ENCODE results near the gene DOCK4. TPM values are rescaled to one million over a fixed set of nuclear protein-coding genes. Genes with fewer than 3 reads are reported as not detected.

Gene DOCK4
- total and polyA plus RNA-seq, 10 of the 15 experiments (the other 5 are each of a cell fraction or from before 2014, with no cell fraction given): 0.03 to 0.73 (median 0.38) TPM

DNA sequence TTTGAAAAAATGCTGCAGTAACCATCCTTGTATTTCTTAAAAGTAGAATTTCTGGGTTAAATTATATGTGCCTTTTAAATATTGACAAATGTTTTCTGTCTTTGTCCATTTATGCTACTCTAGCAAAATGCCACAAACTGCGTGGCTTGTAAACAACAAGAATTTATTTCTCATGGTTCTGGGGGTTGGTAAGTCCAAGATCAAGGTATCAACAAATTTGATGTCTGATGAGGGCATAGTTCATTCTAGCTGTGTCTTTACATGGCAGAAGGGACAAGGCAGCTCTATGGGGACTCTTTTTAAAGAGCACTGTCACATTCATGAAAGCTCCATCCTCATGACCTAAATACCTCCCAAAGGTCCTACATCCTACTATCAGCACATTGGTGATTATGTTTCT lies 27.9 kb upstream of the DOCK4 start:
- POLR2A ChIA-PET: no interaction called here
- no peak overlapping the region for H2AFZ ChIP-seq (ENCODE audit: control insufficient read depth, low read depth, low read length)
- no peaks in the 10 kb centered on the region for H3K4me1 ChIP-seq (ENCODE audit: control insufficient read depth, insufficient read depth, low read length)
- CTCF ChIA-PET: no interaction called here
- BruUV-seq (replicated peaks): no TSS peak
- in situ Hi-C loops (cut with MboI): no loop called here
- H3K9me3 ChIP-seq (replicated peaks; ENCODE audit: control insufficient read depth, insufficient read depth, low read length): no peaks in the 10 kb centered on the region
- DNase-seq (ENCODE audit: low read depth, low spot score) (no peak), FAIRE-seq (no peak), ATAC-seq (no peak)
- no peaks in the 10 kb centered on the region; the same call in 1 of the 2 replicates for H3K79me2 ChIP-seq (ENCODE audit: control insufficient read depth, insufficient read depth, low read length)
- no peaks in the 10 kb centered on the region for H3K27me3 ChIP-seq (replicated peaks in 1 of 2; ENCODE audit: control insufficient read depth in 2 of 2, insufficient read depth in 2 of 2, low read length in 1 of 2)
- no peaks in the 10 kb centered on the region for H3K36me3 ChIP-seq (ENCODE audit: control insufficient read depth in 2 of 2, insufficient read depth in 2 of 2, low read length in 1 of 2)
- RAD21 ChIA-PET (ENCODE audit: unreplicated experiment): no interaction called here
- 100% methylated on average over 1 of the region's 1 CpG for WGBS (ENCODE audit: insufficient coverage, insufficient replicate concordance, low lambda C conversion rate, missing lambda C conversion rate)
- no peak for TF ChIP-seq ZNF217 (IDR thresholded peaks at IDR 0.05)
- no peak for TF ChIP-seq HDAC6 (IDR thresholded peaks at IDR 0.05; ENCODE audit: unreplicated experiment)
- TF ChIP-seq POLR2A (IDR thresholded peaks at IDR 0.05; ENCODE audit: low read depth, low read length): no peak
- TF ChIP-seq BHLHE40 (IDR thresholded peaks at IDR 0.05; ENCODE audit: borderline replicate concordance in 1 of 2, low read depth in 2 of 2, low read length in 1 of 2): no peak
- TF ChIP-seq SREBF2 (IDR thresholded peaks at IDR 0.05; ENCODE audit: low read length): no peak
- TF ChIP-seq WRNIP1 (IDR thresholded peaks at IDR 0.05; ENCODE audit: borderline replicate concordance, low read depth, low read length): no peak
- TF ChIP-seq IKZF2 (IDR thresholded peaks at IDR 0.05): no peak
- no peak for TF ChIP-seq MEF2B (IDR thresholded peaks at IDR 0.05; ENCODE audit: partially characterized antibody, poor library complexity, severe bottlenecking)
- TF ChIP-seq HDAC2 (IDR thresholded peaks at IDR 0.05): no peak
- TF ChIP-seq TCF12 (IDR thresholded peaks at IDR 0.05; ENCODE audit: low read depth, low read length): no peak
- no peak for TF ChIP-seq RBBP5 (conservative IDR thresholded peaks at IDR 0.05)
- TF ChIP-seq FOXM1 (IDR thresholded peaks at IDR 0.05; ENCODE audit: low read depth, low read length): no peak
- TF ChIP-seq MTA2 (IDR thresholded peaks at IDR 0.05; ENCODE audit: low read depth): no peak
- TF ChIP-seq SREBF1 (IDR thresholded peaks at IDR 0.05; ENCODE audit: low read length): no peak
- TF ChIP-seq NKRF (conservative IDR thresholded peaks at IDR 0.05): no peak
- no peak for TF ChIP-seq MYB (IDR thresholded peaks at IDR 0.05; ENCODE audit: borderline replicate concordance, low read depth, low read length)
- no peak for TF ChIP-seq CTCF (IDR thresholded peaks at IDR 0.05 in 2 of 3, conservative IDR thresholded peaks at IDR 0.05 in 1 of 3; ENCODE audit: control insufficient read depth in 2 of 3, extremely low read depth in 1 of 3, insufficient read depth in 1 of 3, low read depth in 3 of 3, low read length in 3 of 3)
- TF ChIP-seq RFX5 (IDR thresholded peaks at IDR 0.05; ENCODE audit: low read depth, low read length): no peak
- intact Hi-C loops (cut with micrococcal nuclease; ENCODE audit: unreplicated experiment): no loop called here
- H3K4me3 ChIP-seq: no peak overlapping the region
- H3K9ac ChIP-seq (ENCODE audit: control insufficient read depth, insufficient read depth, low read length): no peak overlapping the region
- H4K20me1 ChIP-seq (ENCODE audit: control insufficient read depth, insufficient read depth): no peaks in the 10 kb centered on the region; the same call in 1 of the 2 replicates
- H3K4me2 ChIP-seq (ENCODE audit: control insufficient read depth, insufficient read depth): no peak overlapping the region
- no peak overlapping the region for H3K27ac ChIP-seq (ENCODE audit: control insufficient read depth, insufficient read depth)
- SMC1A ChIA-PET (ENCODE audit: uncharacterized antibody, unreplicated experiment): no interaction called here
